GM21576 (cell line): ENCODE measurements around the gene TSPEAR.
"Not testable (repeated sequence)": the region's sequence is repeated elsewhere in the genome, so short reads cannot be mapped to it uniquely, and the experiment has no call there.

Source experiments
- ATAC-seq: cut with Tn5 transposase; IDR thresholded peaks from one replicate; pipeline ENCODE4 v1.9.1; 2021; ENCODE audit warnings: mild to moderate bottlenecking, moderate library complexity; ENCODE audit not compliant: unreplicated experiment

Gene TSPEAR

GRCh38 chr21:44574457-44575306, 136.7 kb downstream of the TSPEAR start:
- no peak for ATAC-seq

DNA sequence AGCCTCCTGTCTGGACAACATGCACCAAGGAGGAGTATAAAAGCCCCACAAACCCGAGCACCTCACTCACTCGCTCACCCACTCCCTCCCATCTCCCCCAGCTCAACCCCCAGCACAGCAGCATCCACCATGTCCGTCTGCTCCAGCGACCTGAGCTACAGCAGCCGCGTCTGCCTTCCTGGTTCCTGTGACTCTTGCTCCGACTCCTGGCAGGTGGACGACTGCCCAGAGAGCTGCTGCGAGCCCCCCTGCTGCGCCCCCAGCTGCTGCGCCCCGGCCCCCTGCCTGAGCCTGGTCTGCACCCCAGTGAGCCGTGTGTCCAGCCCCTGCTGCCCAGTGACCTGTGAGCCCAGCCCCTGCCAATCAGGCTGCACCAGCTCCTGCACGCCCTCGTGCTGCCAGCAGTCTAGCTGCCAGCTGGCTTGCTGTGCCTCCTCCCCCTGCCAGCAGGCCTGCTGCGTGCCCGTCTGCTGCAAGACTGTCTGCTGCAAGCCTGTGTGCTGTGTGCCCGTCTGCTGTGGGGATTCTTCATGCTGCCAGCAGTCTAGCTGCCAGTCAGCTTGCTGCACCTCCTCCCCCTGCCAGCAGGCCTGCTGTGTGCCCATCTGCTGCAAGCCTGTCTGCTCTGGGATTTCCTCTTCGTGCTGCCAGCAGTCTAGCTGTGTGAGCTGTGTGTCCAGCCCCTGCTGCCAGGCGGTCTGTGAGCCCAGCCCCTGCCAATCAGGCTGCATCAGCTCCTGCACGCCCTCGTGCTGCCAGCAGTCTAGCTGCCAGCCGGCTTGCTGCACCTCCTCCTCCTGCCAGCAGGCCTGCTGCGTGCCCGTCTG, 137.5 kb downstream of the TSPEAR start, which contains the start of gene KRTAP10-4:
Gene KRTAP10-4, plus strand, starts transcription at position 100 of the 827 bp plus-strand sequence. Its CDS starts 30 bp downstream, at position 130.
- ATAC-seq, result not testable (repeated sequence)

- no peak for ATAC-seq
These were observed 138.3 kb downstream of the TSPEAR start for GRCh38 chr21:44572959-44573583.

GRCh38 chr21:44571844-44572782, 139.3 kb downstream of the TSPEAR start:
- no peak for ATAC-seq

- no peak for ATAC-seq
These were observed 140.1 kb downstream of the TSPEAR start for GRCh38 chr21:44571296-44571695.

- ATAC-seq, result no peak
These were observed 141.4 kb downstream of the TSPEAR start for GRCh38 chr21:44569861-44570517.

GRCh38 chr21:44568667-44569556, 142.5 kb downstream of the TSPEAR start:
- ATAC-seq, result no peak

GRCh38 chr21:44568261-44568660, 143.1 kb downstream of the TSPEAR start:
- ATAC-seq, result no peak

GRCh38 chr21:44567481-44568171, 143.7 kb downstream of the TSPEAR start:
- no peak for ATAC-seq

- no peak for ATAC-seq
These were observed 145.0 kb downstream of the TSPEAR start for GRCh38 chr21:44566403-44566802.

DNA sequence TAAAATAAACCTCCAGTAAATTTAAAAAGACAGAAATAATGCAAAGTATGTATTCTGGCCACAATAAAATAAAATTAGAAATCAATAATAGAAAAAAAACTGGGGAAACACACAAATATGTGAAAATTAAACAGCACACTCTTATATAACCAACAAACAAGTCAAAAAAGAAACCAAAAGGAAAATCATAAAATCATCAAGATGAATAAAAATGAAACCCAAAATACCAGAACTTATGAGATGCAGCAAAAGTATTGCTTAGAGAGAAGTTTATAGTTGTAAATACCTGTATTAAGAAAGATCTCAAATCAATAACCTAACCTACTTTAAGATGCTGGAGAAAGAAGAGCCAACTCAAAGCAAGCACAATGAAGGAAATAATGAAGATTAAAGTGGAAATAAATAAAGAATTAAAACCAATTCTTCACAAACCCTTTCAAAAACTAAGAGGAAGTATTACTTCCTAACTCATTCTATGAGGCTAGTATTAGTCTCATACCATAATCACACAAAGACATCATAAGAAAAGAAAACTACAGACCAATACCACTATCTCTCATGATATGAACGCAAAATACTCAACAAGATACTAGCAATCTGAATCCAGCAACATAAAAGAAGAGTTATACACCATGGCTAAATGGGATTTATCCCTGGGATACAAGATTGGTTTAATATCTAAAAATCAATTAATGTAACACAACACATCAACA, 146.3 kb downstream of the TSPEAR start:
- no peak for ATAC-seq

DNA sequence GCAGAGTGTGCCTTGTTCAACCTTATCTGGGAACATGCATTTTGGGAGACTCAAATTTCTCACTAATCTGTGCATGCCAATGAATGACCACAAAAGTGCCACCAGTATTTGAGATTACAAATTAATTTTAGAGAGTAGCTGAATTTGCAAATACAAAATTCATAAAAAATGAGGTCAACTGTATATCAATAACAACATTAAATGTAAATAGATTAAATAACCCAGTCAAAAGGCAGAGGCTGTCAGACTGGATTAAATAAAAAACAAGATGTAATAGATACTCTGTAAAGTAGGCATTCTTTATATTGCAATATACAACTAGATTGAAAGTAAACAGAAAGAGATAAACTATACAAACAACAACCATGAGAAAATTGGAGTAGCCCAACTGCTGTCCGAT, 147.3 kb downstream of the TSPEAR start:
- no peak for ATAC-seq

- no peak for ATAC-seq
These were observed 152.7 kb downstream of the TSPEAR start, which contains the start of gene KRTAP10-3 for GRCh38 chr21:44558695-44559094. KRTAP10-3 (minus strand) TSS chr21:44558795; CDS start chr21:44558715, 80 bp downstream.

DNA sequence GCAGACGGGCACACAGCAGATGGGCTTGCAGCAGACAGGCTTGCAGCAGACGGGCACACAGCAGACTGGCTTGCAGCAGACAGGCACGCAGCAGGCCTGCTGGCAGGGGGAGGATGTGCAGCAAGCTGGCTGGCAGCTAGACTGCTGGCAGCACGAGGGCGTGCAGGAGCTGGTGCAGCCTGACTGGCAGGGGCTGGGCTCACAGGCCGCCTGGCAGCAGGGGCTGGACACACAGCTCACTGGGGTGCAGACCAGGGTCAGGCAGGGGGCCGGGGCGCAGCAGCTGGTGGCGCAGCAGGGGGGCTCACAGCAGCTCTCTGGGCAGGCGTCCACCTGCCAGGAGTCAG, 153.1 kb downstream of the TSPEAR start:
- ATAC-seq, result not testable (repeated sequence)

DNA sequence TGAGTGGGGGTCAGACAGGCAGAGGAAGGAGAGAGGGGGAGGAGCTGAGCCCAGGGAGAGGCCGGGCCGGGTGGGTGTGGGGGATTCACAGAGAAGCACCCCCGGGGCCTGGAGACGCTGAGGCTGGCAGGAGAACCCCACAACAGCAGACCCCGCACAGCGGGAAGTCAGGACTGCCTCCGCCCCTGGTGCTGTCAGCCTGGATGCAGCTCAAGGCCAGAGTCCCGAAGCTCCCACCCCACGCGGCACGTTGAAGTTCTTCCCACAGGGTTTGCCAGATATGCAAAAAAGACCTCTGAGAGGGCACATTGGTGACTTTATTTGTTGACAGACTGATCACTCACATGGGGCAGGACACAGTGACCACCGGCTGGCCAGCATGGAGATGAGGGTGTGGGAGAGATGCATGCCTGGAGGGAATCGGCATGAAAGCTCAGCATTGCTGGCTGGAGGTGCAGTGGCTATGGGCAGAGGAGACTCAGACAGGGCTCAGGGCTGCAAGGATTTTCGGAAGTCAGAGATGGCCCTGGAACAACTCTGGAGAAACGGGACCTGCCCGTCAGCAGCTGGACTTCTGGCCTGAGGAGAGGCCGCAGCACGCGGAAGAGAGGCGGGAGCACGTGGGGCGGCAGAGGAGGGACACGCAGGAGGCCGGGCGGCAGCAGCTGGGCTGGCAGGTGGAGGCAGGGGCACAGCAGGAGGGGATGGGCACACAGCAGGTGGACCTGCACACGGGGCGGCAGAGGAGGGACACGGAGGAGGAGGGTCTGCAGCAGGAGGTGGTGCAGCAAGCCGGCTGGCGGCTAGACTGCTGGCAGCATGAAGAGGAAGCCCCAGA, 153.7 kb downstream of the TSPEAR start:
- no peak for ATAC-seq

GRCh38 chr21:44556879-44557278, 154.5 kb downstream of the TSPEAR start:
- no peak for ATAC-seq
